GF-D8 (cell line): Measurements from ENCODE around the gene MCM6.
"Not testable (repeated sequence)": the region's sequence is repeated elsewhere in the genome, so short reads cannot be mapped to it uniquely, and the experiment has no call there.

Source experiments
- DNase-seq: peaks from one replicate; lab custom pipeline; 2025; lab: John Stamatoyannopoulos, UW

Gene MCM6

DNA sequence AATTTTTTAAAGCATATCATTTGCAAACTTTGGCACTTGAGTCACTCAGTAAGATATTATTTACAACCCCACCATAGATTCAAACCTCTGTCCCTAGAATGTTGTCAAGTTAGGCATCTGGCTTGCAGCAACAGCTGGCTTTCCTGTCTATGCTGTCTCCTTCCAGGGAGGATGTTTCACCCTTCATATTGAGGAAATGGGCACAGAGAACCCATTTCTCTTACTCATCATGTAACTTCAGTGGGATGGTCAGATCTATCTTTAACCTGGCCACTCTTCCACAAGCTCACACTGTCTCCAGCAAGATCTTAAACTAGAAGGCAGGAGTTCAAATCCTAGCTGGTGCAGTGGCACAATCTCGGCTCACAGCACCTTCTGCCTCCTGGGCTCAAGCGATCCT lies 55.1 kb downstream of the MCM6 start:
- no peak for DNase-seq

DNA sequence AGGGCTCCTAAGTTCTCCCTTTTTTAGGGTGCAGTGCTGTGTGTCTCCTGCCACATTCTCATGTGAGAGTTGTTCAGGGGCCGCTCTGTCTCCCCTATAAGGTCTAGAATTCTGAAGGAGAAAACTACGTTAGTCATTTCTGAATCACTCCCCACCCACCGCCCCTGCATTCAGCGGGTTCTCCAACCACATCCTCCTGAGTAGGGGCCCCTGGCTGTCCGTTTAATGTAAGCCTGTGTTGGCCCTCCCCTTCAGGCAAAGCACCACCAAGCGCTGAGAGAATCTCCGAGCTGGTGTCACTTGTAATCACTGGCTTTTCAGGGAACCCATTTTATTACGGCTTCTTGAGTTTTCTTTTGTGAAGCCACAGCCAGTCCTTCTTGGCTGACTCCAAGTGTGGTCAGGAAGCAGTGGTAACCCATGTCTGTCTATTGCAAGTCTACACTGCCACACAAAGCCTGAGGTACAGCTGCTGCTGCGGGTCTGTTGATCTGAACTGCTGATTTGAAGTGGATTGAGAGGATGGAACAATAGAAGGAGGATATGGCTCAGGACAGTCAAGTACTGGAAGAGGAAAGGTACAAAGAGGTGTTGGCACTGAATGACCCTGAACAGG lies 56.1 kb downstream of the MCM6 start:
- DNase-seq, result no peak

DNA sequence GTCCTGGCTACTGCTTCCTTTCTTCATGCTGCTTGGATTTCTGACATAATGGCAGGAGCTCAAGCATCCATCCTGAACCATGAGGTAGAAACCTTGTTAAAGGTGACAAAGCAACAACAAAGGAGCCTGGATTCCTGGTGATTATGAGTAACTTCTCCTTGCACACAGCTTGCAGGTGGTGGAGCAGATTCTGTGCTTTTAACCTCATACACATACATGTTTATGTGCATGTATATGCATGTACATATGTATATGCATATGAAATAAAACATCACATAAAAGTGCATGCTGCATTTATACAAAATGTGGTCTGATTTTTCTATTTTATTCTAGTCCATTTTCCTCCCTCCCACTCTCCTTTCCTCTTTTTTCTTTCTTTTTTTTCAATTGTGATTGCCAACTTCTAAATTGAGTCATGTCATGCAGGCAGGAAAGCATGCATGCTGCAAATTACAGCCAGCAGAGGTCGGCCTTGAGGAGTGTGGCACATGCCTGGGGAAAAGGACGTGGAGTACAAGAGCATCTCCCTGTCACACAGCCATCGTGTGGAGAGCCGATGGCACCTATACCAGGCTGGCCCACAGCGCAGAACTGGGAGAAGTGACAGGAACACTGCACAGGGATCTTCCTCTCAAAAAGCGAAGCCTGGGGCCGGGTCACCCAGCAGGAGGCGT lies 57.2 kb downstream of the MCM6 start:
- no peak for DNase-seq

DNA sequence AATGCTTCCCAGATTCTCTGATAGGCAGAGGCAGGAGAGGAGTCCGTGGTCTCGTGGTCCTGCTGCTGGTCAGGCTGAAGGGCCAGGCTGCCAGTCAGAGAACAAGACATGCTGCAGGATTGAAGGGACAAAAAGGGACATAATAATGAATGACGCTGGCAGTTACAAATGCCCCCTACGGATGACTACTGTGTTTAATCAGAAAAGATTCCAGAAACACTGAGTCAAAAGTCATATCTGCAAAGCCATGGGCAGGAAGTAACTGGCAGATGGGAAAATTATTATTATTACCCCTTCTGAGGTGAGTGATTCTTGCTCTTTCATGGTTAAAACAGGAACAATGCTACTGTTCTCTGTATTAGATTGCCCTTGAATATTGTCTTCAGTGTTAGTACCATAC lies 58.3 kb downstream of the MCM6 start:
- DNase-seq, result no peak

DNA sequence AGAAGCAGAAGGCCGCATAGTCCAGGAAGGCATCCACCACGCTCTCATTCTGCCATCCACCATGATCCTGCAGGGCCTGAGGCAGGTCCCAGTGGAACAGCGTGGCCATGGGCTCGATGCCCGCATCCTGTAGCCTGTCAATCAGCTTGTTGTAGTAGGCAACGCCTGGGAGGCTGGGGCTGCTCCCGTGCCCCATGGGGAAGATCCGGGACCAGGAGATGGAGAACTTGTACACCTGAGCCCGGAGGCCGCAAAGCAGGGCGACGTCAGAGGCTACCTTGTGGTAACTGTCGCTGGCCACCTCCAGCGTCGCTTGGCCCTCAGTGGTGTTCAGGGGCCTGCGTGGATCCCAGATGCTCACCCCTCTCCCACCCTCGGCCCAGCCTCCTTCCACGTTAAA lies 58.8 kb downstream of the MCM6 start:
- no peak for DNase-seq

DNA sequence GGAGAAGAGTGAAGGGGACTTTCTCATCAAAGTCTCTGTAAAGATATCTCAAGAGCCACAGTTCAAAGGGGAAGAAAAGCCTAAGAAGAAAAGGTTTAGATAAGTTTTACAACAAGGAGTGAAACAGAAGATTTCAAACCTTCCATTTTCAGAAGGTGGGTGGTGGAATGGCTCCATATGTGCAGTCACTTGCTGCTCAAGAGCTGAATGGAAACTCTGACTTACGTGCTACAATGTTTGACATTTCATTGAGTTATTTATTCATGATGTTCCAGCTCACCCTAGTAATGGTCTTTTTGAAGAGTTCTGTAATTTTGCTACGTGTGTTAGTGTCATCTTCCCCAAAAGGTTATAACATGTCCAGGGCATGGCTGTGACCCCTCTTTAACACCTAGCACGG lies 61.0 kb downstream of the MCM6 start:
- DNase-seq, result no peak

DNA sequence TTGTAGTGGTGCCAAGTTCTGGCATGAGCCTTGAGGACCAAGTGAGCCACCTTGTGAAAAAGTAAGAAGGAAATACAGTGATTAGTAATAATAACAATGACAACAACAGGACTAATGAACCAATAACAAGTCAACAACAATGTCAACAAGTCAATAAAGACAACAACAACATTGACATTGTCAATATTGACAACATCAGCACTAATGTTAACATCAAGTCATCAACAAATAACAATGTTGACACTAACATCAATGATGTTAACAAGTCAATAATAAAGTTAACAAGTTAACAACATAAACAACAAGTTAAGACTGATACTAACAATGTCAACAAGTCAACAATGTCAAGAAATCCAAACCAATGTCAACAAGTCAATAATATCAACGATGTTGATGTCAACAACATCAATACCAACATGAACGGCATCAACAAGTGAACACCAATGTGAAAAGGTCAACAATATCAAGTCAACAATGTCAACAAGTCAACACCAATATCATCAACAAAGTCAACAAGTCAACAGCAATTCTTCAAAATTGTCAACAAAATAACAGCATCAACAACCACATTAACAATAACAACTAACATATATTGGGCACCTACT lies 63.2 kb downstream of the MCM6 start:
- DNase-seq, result no peak

DNA sequence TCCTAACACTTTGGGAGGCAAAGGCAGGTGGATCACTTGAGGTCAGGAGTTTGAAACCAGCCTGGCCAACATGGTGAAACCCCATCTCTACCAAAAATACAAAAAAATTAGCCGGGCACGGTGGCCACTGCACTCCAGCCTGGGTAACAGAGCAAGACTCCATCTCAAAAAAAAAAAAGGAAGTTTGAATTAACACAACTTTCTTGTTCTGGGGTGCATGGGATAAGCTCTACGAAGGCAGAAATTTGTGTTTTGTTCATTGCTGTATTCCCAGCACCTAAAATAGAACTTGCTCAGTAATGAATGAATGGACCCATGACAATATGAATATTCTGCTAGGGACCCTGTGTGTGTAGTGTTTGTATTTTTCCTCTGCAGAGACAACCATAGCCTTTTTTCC lies 68.4 kb downstream of the MCM6 start:
- DNase-seq, result not testable (repeated sequence)

DNA sequence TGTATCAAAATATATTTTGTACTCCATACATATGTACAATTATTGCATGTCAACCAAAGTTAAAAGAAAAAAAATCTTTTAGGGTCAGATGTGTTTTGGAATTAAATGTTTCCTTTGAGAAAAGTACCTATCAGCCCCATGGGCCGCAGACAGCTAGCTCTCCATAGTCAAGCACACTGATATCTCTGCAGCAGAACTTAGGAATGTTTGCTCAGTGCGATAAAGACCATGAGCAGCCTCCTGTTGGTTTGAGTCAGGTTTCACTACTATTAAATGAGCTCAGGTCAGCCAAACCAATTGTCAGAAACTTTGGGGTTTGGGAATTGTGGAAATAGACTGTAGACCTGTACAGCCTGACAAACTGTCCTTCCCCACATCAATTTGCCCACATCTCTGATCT lies 73.0 kb downstream of the MCM6 start:
- no peak for DNase-seq

DNA sequence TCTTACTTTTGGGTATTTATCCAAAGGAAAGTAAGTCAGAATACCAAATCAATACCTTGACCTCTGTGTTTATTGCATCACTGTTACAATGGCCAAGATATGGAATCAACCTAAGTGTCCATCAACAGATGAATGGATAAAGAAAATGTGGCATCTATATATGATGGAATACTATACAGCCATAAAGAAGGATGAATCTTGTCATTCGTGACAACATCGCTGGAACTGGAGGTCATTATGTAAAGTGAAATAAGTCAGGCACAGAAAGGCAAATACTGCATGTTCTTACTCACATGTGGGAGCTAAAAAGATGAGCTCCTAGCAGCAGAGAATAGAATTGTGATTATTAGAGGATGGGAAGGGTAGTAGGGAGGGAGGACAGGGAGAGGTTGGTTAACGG lies 73.9 kb downstream of the MCM6 start:
- DNase-seq, result no peak

DNA sequence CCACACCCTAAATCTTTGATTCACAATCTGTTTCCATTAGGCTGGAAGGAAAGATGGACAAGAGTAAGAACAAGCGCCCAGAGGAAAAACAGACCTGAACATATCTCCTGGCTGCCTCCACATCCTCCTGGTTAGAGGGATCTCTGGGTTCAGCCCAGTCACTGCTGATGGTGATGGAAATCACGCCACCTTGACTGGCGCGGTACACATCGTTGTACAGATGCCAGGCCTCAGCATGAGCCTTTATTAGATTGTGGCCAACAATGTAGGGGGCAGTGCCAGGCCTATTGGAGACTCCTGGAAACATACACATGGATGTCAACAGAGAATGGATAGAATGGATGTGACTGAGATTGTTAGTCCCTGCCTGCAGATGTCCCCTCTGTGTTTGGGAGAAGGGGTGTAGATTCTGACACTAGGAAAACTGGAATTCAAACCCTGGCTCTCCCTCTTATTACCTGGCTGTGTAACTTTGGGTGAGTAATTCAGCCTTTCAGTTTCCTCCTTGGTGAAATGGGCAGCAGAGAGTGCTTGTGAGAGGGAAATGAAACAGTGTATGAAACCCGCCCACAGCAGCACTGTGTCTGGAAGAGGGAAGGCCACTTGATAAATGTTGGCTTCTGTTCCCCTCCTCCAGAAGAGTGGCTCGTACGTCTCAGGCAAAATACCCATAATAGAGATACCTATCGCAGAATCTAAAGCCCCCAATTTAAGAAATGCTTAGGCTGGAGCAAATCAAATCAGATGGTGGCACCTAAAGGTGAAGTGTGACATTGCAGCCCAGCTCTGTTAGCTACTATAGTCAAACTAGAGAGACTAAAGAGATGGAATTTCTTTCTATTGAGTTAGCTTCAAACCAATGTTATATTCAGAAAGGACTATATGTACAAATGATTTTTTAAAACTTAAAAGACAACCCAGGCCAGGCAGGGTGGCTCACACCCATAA lies 75.5 kb downstream of the MCM6 start:
- no peak for DNase-seq

DNA sequence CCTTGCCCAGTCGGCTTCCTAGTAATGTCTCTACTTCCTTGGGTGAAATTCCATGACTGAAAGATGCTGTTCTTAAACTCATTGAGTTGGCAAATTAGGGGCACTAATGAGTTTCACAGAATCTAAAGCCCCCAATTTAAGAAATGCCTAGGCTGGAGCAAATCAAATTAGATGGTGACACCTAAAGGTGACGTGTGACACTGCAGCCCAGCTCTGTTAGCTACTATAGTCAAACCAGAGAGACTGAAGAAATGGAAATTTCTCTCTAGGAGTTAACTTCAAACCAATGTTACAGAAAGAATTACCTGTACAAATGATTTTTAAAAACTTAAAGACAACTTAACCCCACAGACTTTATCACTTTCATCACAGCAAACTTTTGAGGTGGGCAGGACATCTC lies 76.5 kb downstream of the MCM6 start:
- DNase-seq, result no peak

DNA sequence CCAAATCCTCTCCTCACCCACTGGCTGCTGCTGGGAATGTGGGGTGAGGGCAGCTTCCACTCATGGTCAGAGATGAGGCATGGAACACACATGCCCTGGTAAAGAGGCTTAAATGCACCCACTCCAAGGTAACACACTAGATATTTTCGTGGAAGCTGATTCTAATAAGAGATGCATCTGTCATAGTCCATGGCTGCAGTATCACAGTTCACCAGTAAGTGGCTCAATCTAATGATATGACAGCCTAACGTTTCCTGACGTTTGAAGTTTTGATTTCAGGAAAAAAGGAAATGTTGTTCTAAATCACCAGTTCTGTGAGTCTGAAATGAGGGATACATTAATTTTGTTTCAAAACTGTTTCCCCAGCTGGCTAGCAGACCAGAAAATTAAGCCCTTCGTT lies 77.5 kb downstream of the MCM6 start:
- DNase-seq, result no peak

DNA sequence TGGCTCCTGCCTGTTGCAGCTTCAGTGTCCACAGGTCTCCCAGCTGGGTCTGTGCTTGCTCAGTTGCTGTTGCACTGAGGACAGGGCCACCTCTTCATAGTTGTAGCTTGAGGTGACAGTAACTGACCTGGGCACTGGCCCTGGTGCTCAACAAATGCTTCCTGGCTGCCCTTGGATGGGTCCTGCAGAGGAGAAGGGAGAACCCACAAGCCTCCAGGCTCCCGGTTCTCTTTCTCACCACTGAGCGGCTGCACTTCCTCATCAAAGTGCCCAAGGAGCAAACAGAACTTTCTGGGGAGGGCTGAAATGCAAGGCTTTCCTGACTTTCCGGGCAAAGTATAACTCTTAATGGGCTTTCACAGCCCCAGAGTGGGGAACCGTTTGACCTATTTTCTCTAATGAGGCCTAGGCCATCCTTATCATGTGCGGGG lies 78.0 kb downstream of the MCM6 start:
- no peak for DNase-seq

DNA sequence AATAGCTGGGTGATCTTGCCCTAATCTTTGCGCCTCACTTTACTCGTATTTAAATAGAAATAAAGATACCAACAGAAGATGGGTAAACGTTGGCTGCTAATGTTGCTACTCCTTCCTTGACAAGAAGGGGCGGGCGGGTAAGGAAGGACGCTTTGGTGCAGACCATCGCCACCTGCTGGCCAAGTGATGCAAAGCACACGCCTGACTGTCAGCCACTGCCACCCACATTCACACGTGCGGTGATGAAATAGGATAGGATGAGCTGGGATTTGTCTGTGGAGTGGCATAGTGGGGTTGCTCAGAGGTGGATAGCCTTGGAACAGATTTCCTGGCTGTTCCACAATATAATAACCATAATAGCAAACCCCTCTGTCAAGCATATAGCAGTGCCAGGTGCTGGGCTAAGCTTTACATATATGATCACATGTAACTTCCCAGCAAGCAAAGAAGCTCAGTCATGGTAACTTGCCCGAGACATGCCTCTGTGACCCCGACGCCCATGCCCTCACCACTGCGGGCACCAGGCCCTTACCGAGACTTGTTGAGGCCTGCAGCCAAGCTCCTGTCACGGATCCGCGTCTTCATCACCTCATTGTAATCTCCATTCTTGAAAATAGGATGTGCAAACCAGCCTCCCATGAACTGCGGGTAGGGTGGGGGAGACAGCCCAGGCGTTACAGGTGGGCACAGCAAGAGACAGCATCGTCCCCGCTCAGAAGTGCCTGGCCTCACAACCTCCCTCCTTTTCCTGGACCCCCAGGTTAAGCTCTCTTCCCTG lies 78.6 kb downstream of the MCM6 start:
- peak; percentile 26 for DNase-seq

DNA sequence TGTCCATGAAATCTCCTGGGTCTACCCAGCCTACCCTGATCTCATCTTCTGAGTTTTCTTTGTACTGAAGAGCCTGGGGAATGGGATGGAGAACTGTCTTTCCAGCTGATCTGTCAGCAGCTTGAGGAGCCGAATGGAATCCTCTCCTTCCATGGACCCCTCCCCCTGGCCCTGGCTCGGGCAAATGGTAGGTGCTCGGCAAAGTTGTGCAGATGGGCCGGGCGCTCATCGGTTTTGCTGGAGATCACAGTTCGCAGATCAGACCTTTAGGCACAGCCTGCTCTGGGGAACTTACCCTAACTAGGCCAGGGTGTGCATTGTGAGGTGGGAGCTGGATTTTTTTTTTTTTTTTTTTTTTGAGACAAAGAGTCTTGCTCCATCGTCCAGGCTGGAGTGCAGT lies 79.6 kb downstream of the MCM6 start:
- DNase-seq, result no peak

DNA sequence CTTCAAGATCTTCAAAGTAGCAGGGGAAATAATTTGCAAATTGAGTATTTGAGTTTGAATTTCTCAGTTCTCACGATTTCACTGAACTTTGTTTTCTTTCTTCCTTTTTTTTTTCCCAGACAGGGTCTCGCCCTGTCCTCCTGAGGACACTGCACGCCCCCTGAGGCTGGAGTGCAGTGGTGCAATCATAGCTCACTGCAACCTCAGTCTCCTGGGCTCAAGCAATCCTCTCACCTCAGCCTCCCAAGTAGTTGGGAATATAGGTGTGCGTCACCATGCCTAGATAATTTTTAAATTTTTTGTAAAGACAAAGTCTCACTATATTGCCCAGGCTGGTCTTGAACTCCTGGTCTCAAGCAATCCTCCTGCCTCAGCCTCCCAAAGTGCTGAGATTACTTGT lies 80.6 kb downstream of the MCM6 start:
- not testable (repeated sequence) for DNase-seq

DNA sequence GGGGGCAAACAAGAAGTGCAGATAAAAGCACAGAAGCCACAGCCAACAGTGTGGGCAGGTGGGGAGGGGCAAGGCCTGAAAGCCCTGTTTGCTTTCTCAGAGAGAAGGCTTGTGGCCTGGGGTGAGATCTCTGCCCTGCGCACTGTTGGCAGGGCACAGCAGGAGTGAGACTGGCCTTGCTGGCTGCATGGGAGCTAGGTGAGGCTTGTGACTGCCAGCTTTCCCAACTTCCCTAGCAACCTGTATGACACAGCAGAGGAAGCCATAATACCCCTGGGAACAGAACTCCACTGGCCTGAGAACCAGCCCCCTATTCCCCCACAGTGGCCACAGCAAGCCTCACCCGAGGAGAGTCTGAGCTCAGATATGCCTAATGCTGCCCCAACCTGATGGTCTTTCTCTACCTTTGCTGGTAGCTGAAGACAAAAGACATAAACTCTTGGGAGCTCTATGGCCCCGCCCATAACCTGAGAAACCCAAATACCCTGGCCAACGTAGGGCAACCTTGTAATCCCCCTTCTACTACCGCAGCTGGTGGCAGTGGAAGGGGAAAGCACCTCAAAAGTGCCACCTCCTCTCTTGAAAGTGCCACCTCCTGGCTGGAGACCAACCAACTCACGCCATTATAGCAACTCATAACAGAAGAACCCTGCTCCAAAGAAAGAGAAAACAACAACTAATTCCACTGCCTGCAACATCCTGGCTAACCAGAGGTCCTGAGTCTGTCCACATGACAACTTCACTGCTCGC lies 83.7 kb downstream of the MCM6 start:
- DNase-seq, result peak; percentile 37

DNA sequence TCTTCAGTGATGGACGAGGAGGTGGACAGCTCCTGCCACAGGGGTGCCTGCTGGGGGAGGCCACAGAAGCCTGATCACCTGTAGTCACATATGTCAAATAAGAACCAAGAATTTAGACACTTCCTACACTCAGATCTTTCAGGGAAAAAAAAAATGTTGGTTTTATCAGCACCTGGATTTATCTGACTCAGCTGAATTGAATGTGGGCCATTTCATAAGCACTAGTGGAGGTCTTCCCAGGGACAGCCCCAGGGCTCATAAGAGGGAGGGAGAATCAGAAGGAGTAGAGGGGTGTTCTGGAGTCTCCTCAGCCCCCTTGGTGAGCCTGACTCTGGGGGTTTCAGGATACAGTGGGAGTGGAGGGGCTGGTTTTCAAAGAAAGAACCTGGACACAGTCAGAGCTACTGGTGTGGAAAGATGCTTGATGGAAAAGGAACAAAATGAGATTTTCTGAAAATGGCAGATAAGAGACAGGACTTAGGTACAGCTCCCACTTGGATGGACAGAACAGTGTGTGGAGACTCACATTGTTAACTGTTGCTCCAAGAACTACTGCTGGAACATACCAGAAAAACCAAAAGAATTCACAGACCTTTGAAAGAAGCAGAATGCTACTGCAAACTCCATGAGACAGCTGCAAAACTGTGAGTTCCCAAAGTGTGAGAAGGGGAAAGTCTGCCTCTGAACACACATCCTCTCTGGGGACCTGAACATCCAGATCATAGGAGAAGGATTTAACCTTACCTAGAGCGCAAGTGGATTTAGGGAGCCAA lies 84.6 kb downstream of the MCM6 start:
- DNase-seq, result no peak

DNA sequence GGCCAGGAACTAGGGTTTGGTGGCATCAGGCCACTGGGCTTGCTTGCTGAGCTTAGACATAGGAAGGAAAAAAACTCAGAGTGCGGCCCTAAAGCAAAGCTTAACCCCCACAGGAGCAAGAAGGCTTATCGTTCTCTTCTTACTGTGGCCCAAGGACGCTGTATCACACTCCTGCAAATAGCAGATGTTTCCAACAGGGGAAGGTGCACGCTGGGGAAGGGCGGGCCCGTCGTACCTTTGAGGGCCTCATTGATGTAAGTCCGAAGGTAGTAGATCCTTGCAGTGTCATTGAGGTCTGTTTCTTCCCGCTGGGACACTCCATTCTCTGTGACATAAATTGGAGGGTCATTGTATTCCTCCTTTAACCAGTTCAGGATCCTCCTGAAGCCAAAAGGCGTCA lies 85.8 kb downstream of the MCM6 start:
- no peak for DNase-seq
